Measurements from ENCODE around the gene SERPINB2. TPM values are rescaled to one million over a fixed set of nuclear protein-coding genes. Genes with fewer than 3 reads are reported as not detected.

SERPINB2 gene
- total and polyA plus RNA-seq, 2 of the 13 experiments (the other 11 are each of a cell fraction or from before 2014, with no cell fraction given) = 0.07 to 0.11 TPM

DNA sequence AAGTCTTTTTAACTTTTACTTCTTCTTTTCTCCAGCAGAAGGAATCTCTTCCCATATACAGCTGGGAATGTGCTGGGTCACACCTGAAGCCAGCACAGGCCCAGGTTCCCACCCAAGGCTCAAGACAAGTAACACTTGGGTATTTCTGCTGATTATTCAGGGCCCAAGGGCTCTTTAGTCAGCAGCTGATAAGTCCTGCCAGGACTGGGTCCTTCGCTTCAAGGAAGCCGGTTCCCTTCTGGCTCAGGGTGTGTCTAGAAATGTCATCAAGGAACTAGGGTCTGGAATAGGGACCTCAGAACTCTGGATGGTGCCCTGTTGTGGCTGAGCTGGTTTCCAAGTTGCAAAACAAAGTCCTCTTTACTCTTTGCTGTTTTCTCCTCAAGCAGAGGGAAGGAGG is 27.0 kb upstream of the SERPINB2 start (continued):
- TF ChIP-seq DZIP1 (CRISPR knock-in tag; IDR thresholded peaks at IDR 0.05) (no peak), TEAD3 (CRISPR knock-in tag; optimal IDR thresholded peaks at IDR 0.05; ENCODE audit: borderline replicate concordance) (no peak), ZNF317 (CRISPR knock-in tag; IDR thresholded peaks at IDR 0.05) (no peak), SKI (IDR thresholded peaks at IDR 0.05; ENCODE audit: partially characterized antibody) (no peak), HDAC1 (CRISPR knock-in tag; IDR thresholded peaks at IDR 0.05) (no peak), ZNF776 (CRISPR knock-in tag; IDR thresholded peaks at IDR 0.05) (no peak), ZBTB8A (CRISPR knock-in tag; IDR thresholded peaks at IDR 0.05; ENCODE audit: borderline replicate concordance, low read depth) (no peak)
- TF ChIP-seq, protein P1, sequence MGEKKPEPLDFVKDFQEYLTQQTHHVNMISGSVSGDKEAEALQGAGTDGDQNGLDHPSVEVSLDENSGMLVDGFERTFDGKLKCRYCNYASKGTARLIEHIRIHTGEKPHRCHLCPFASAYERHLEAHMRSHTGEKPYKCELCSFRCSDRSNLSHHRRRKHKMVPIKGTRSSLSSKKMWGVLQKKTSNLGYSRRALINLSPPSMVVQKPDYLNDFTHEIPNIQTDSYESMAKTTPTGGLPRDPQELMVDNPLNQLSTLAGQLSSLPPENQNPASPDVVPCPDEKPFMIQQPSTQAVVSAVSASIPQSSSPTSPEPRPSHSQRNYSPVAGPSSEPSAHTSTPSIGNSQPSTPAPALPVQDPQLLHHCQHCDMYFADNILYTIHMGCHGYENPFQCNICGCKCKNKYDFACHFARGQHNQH (CRISPR knock-in tag; IDR thresholded peaks at IDR 0.05) = no peak
- TF ChIP-seq, protein P2, sequence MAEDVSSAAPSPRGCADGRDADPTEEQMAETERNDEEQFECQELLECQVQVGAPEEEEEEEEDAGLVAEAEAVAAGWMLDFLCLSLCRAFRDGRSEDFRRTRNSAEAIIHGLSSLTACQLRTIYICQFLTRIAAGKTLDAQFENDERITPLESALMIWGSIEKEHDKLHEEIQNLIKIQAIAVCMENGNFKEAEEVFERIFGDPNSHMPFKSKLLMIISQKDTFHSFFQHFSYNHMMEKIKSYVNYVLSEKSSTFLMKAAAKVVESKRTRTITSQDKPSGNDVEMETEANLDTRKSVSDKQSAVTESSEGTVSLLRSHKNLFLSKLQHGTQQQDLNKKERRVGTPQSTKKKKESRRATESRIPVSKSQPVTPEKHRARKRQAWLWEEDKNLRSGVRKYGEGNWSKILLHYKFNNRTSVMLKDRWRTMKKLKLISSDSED (CRISPR knock-in tag; IDR thresholded peaks at IDR 0.05) = no peak
